AG09319 (cell line): ENCODE results near the gene PCSK5.

ENCODE experiments used
- DNase-seq: peaks from one replicate; pipeline ENCODE4 v3.0.0-alpha.2; 2010; ENCODE audit warnings: low read depth; ENCODE audit errors: extremely low read depth
- CTCF ChIP-seq: IDR thresholded peaks from 2 replicates; pipeline ENCODE4 v1.5.1; 2011; ENCODE audit warnings: low read depth, mild to moderate bottlenecking, inconsistent platforms, low read length, moderate library complexity

Gene PCSK5

GRCh38 chr9:75921391-75922127 is 31.1 kb downstream of the PCSK5 start:
- no peak for TF ChIP-seq CTCF
- DNase-seq, result no peak

- no peak for TF ChIP-seq CTCF
- no peak for DNase-seq
Observed at GRCh38 chr9:75926385-75926784, 35.9 kb downstream of the PCSK5 start.

GRCh38 chr9:75927356-75927755 is 36.9 kb downstream of the PCSK5 start:
- DNase-seq, result no peak

GRCh38 chr9:75930190-75930589 is 39.7 kb downstream of the PCSK5 start:
- no peak for DNase-seq
- no peak for TF ChIP-seq CTCF

More at GRCh38 chr9:75927356-75927755, 36.9 kb downstream of the PCSK5 start:
- no peak for TF ChIP-seq CTCF

GRCh38 chr9:75930730-75931321 is 40.4 kb downstream of the PCSK5 start:
- no peak for TF ChIP-seq CTCF
- no peak for DNase-seq

- TF ChIP-seq CTCF, result no peak
Observed at GRCh38 chr9:75933982-75934381, 43.5 kb downstream of the PCSK5 start.

GRCh38 chr9:75935591-75935990 is 45.1 kb downstream of the PCSK5 start:
- DNase-seq, result no peak
- TF ChIP-seq CTCF, result no peak

More at GRCh38 chr9:75933982-75934381, 43.5 kb downstream of the PCSK5 start:
- no peak for DNase-seq
